ENCODE results near the gene SGMS2.
A peak's percentile ranks its signal among the peaks of the same experiment; 100 is the strongest.

SGMS2 gene

DNA sequence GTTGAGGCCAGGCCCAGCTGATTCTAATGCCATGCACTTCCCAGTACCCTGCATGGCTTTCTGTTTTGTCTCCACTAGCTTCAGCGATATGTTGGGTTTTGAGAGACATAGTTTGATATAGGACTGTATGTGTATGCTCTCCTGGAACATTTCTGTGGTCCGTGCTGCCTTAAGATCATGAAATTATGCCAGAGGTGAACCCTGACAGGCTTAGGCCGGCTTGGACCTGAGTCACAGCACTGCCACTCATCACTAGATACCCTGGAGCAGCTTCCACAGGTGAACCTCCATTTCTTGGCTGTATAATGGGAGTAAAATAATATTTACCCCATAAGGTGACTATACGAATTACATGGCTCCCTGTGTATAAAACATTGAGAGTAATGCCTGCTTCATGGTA, 6.4 kb downstream of the SGMS2 start:
- DNase-seq: no peak

GRCh38 chr4:107832275-107832807, 7.6 kb downstream of the SGMS2 start:
- DNase-seq: no peak

- DNase-seq: no peak
These were observed 9.6 kb downstream of the SGMS2 start for GRCh38 chr4:107834241-107834794.

DNA sequence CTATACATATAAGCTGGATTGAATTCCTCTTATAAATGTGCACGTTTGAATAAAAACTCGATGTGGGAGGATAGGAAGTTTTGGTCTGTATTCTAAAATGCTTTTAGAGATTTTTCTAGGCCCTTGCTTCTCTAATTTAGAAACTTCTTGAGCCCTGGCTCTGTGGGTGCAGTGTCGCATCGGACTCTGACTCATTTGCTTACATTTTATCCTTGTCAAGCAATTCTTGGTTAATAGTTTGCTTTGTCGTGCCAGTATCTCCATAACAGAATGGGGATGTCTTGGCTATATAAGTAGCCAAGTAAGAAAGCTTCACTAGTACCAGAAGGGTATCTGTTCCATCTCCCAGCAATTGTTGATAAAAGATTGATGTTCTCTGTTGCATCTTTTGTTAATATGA, 10.7 kb downstream of the SGMS2 start:
- no peak for DNase-seq

DNA sequence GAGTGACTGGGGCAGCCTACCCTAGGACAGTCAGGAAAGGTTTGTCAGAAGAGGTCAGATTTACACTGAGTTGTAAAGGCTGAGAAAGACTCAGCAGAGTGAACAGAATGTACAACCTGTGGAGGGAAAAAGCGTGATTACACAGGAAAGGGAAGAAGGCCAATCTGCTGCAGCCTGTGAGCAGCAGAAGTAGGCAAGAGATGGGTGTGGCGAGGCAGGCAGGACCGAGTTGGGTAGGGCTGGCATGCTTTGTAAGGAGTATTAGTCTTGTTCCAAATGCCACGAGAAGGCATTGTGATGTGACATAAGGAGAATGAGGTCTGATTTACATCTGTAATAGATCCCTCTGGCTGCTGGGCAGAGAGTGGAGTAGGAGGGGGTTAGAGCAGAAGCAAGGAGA, 12.6 kb downstream of the SGMS2 start:
- DNase-seq: no peak

DNA sequence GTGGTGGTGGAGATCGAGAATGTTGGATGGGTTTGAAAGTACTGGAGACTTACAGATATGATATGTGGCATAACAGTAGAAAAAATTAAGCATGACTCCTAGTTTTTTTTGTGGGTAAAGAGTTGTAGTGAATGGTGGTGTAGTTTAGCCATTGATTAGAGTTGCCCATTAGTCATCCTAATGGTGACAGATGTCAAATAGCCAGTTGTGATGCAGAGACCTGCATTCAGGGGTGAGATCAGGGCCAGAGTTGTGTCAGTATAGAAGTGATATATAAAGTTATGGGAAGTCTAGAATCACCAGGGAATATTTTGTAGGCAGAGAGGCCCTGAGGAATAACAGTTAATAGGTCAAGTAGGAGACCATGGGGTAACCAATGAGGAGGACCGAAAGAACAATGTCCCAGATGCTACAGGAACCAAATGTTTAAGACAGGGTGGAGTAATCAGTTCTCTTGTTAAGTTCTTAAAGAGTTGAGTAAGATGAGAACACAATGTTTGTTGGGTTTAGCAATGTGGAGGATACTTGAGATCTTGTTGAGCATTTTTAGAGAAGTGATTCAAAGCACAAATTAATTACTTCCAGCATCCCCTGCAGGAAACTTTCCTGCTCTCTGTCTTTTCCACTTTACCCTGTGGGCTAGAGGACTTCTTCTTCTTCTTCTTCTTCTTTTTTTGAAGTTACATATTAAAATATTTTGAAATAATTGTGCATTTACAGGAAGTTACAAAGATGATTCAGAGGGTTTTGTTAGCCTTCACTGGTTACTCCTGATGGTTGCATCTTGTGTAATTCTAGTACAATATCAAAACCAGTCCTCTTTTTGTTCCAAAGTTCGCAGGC, 13.3 kb downstream of the SGMS2 start:
- peak; percentile 39 for DNase-seq

DNA sequence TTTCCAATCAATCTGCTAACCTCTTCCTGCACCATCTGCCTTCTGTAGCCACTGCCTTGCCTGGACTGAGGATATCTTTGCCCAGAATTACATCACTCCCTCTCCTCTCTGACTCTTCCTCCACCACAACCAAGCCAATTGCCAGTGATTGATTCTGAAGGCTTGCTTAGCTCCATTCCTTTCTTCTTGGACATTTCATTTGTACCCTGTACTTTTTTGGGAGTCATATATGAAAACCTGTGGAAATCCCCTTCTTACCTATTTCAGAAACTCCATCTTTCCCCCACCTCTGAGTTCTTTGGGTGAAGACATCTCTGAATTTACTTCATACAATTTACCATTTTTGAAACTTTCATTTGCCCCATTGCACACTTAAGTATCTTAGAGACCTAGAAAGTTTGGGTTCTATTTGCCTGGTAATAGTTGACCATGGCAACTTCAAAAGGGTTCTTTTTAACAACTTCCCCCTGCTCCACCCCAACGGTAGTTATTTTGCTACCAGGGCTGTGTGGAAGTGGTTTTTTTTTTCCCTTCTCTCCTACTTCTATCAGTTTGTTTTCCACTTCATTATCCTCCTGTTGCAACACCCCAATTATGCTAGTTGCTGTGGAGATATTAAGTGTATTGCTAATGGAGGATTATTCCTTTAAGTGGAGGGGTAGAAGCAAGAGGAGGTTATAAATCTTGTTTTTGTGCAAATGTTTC, 14.3 kb downstream of the SGMS2 start:
- DNase-seq: peak; percentile 36

- DNase-seq: no peak
These were observed 18.7 kb downstream of the SGMS2 start for GRCh38 chr4:107843391-107843790.

DNA sequence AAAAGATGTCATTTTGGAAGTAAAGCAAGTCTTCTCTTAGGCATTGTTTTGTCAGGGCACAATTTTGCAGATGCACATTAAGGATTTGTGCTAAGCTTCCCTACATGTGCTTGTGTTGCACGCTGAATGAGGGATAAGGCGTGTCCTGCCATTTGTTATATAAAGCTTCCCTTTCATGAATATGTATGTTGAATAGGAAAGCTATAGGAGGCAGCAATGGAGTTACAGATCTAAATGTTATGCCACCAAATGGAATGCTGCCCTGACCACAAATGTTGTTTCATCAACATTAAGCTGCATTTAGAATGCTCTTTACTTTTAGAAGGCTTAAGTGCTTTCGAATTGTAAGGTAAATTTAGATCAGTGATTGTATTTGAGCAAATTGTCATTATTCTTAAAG, 20.9 kb downstream of the SGMS2 start:
- DNase-seq: no peak

DNA sequence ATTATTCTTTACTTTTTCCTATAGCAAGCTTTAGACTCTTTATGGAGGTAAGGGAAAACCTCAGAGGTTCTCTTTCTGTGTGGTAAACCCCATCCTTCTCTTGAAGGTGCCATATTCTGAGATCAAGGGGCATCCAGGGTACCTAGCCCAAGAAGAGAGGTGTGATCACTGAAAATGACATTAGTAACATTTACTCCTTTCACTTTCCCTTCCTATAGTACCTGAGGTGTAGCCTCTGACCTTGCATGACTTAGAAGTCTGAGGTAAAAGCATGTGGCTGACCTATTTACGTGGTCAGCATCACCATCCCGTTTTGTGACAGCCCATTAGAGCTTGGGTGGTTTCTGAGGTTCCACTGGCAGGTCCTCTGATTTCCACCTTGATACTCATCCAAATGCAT, 25.7 kb downstream of the SGMS2 start:
- DNase-seq: no peak

GRCh38 chr4:107853444-107854355, 29.0 kb downstream of the SGMS2 start:
- peak; percentile 37 for DNase-seq

- no peak for DNase-seq
These were observed 29.8 kb downstream of the SGMS2 start for GRCh38 chr4:107854356-107855022.

DNA sequence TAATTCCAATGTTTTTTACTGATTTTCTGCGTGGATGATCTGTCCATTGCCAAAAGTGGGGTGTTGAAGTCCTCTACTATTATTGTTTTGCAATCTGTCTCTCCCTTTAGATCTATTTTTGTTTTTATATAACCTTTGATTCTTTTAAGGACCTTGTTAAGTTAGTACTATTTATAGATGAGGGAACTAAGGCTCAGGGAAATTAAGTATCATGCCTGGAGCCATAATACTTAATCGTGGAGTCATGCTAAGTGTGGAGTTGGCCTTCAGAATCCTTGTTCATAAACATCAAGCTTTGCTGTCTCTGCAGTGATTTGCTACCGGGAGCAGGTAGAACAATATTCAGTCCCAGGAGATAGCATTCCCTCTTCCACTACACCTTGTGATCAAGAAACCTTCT, 31.0 kb downstream of the SGMS2 start:
- DNase-seq: no peak

GRCh38 chr4:107856901-107857300, 32.2 kb downstream of the SGMS2 start:
- DNase-seq: no peak

DNA sequence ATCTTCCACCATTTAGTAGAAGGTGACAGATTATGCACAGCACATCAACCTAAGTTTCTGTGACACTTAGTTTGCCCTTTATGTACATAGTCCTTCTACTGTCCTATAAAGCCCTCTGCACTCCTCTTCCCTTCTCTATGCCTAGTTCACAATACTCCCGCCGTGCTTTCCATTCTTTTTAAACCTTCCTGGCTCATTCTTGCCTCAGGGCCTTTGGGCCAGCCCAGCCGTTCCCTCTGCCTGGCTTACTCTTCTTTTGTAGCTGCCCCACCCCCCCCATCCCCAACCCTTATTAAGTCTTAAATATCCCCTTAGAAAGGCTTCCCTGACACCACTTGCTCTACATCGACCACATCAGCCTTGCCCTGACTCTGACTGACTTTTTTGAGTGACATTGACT, 33.0 kb downstream of the SGMS2 start:
- no peak for DNase-seq

DNA sequence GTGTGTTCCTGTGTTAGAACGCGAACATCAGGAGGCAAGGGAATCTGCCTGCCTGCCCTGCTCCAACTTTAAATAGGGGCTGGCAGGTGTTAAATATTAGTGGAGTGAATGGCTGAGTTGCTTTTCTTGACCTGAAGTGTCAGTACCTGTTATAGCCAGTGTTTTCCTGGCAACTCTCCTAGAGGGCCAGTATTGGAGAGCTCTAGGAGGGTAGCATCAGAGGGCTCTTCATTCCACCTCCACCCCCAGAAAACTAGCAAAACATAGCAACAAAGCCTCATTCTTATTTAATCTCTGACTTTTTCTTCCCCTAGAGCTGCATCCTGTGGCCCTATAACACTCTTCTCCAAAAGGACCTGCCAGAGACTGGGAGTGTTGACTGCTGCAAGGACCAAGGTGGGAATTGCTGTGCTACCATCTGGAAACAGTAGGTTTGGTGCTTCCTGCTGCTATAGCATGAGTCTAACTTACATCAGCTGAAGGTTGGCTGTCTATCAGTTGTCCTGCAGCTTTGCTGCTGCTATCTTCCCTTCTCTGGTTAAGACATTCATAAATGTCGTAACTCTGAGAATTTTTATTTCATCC, 33.5 kb downstream of the SGMS2 start:
- no peak for DNase-seq

GRCh38 chr4:107862658-107863057, 37.9 kb downstream of the SGMS2 start:
- DNase-seq: peak; percentile 30

GRCh38 chr4:107863416-107863815, 38.7 kb downstream of the SGMS2 start:
- DNase-seq: no peak

DNA sequence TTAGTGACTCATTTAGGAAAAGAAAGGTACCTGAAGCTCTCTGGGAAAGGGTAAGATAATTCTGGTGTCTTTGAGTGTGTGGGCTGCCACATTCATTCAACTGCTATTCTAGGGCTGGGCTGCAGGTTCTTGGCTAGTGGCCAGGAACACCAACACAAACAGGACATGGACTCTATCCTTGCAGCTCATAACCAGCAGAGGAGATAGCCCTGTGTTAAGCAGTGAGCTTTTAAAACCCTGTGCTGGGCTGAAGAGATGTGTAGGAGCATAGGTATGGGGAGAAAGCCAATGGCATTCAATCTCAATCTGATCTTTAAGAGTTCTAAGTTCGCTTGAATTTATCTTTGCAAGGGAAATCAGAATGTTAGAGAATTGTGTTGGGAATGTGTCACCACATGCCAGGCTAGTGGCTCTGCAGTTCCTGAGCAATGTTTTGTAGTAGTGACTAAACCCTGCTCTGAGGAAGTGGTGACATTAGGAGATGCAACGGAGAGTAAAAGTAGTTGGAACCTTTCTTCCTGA, 39.2 kb downstream of the SGMS2 start:
- DNase-seq: peak; percentile 21

- no peak for DNase-seq
These were observed 42.0 kb downstream of the SGMS2 start for GRCh38 chr4:107866726-107867125.

- DNase-seq: no peak
These were observed 45.5 kb downstream of the SGMS2 start for GRCh38 chr4:107870236-107870635.
